HEK293 (cell line): ENCODE data around the gene PCMT1.
A peak's percentile ranks its signal among the peaks of the same experiment; 100 is the strongest.

ENCODE experiments used
- CTCF ChIA-PET: fragments of 350-600 bp; formaldehyde crosslinking; extraction: SDS; loops from one replicate; lab custom pipeline; 2021; ENCODE audit warnings: antibody characterized with exemption; lab: Yijun Ruan, JAX
- POLR2A ChIA-PET: fragments of 300-600 bp; formaldehyde crosslinking; extraction: SDS; loops from one replicate; lab custom pipeline; 2020; ENCODE audit warnings: antibody characterized with exemption, inconsistent platforms; lab: Yijun Ruan, JAX
- H3K27ac ChIP-seq: fragments of 200-500 bp; sonication (Bioruptor generic); 2 replicates; pipeline ENCODE4 v1.5.1; 2014; ENCODE audit warnings: low read depth, low read length, control low read depth, inconsistent platforms; ENCODE audit errors: extremely low read depth
- H3K36me3 ChIP-seq, 2 experiments: fragments of 200-500 bp in 1 of 2; sonication (Bioruptor generic) in 1 of 2; 1 replicate in 1 of 2; 2 replicates in 1 of 2; pipeline ENCODE4 v1.5.1; 2014 to 2017; ENCODE audit warnings: inconsistent platforms in 2 of 2, low read length in 2 of 2; ENCODE audit not compliant: control insufficient read depth in 2 of 2, insufficient read depth in 1 of 2
- H3K4me1 ChIP-seq: fragments of 200-500 bp; sonication (Bioruptor generic); 2 replicates; pipeline ENCODE4 v1.5.1; 2014; ENCODE audit warnings: mild to moderate bottlenecking, low read length, inconsistent platforms; ENCODE audit not compliant: control insufficient read depth, insufficient read depth
- H3K4me3 ChIP-seq: 2 replicates; pipeline ENCODE4 v1.5.1; 2011; ENCODE audit warnings: low read depth, mild to moderate bottlenecking, control low read depth, low read length, moderate library complexity
- H3K9me3 ChIP-seq: fragments of 200-500 bp; sonication (Bioruptor generic); 2 replicates; pipeline ENCODE4 v1.5.1; 2014; ENCODE audit warnings: low read depth, low read length, inconsistent platforms; ENCODE audit not compliant: control insufficient read depth, insufficient read depth
- GLI2 ChIP-seq: fragments of 450-650 bp; formaldehyde crosslinking; IDR thresholded peaks from 2 replicates; pipeline ENCODE4; 2017; ENCODE audit warnings: missing biosample characterization, missing genetic modification characterization, low read depth, borderline replicate concordance
- KLF10 ChIP-seq: fragments of 450-650 bp; IDR thresholded peaks from 2 replicates; pipeline ENCODE4 v1.5.1; 2018; ENCODE audit warnings: missing biosample characterization, mild to moderate bottlenecking, missing genetic modification characterization
- SCRT2 ChIP-seq: fragments of 450-650 bp; formaldehyde crosslinking; IDR thresholded peaks from 2 replicates; pipeline ENCODE4 v1.5.1; 2016; ENCODE audit warnings: missing biosample characterization, missing genetic modification characterization
- ZBTB17 ChIP-seq: fragments of 450-650 bp; formaldehyde crosslinking; IDR thresholded peaks from 2 replicates; pipeline ENCODE4 v1.5.1; 2016; ENCODE audit warnings: missing biosample characterization, missing genetic modification characterization
- ZBTB20 ChIP-seq: fragments of 450-650 bp; formaldehyde crosslinking; IDR thresholded peaks from 2 replicates; pipeline ENCODE4 v1.5.1; 2016; ENCODE audit warnings: missing biosample characterization, missing genetic modification characterization
- ZNF121 ChIP-seq: fragments of 450-650 bp; formaldehyde crosslinking; IDR thresholded peaks from 2 replicates; pipeline ENCODE4 v1.5.1; 2016; ENCODE audit warnings: missing biosample characterization, missing genetic modification characterization
- ZNF169 ChIP-seq: fragments of 450-650 bp; formaldehyde crosslinking; IDR thresholded peaks from 2 replicates; pipeline ENCODE4 v1.5.1; 2016; ENCODE audit warnings: missing biosample characterization, missing genetic modification characterization
- ZNF2 ChIP-seq: fragments of 450-650 bp; formaldehyde crosslinking; IDR thresholded peaks from 2 replicates; pipeline ENCODE4 v1.5.1; 2016; ENCODE audit warnings: missing biosample characterization, missing genetic modification characterization
- ZNF202 ChIP-seq: fragments of 450-650 bp; formaldehyde crosslinking; IDR thresholded peaks from 2 replicates; pipeline ENCODE4 v1.5.1; 2016; ENCODE audit warnings: missing biosample characterization, missing genetic modification characterization, borderline replicate concordance
- ZNF211 ChIP-seq: fragments of 450-650 bp; formaldehyde crosslinking; IDR thresholded peaks from 2 replicates; pipeline ENCODE4 v1.5.1; 2016; ENCODE audit warnings: low read depth, missing biosample characterization, missing genetic modification characterization
- ZNF311 ChIP-seq: fragments of 450-650 bp; formaldehyde crosslinking; IDR thresholded peaks from 2 replicates; pipeline ENCODE4 v1.5.1; 2017; ENCODE audit warnings: missing biosample characterization, missing genetic modification characterization, borderline replicate concordance
- ZNF350 ChIP-seq: fragments of 450-650 bp; formaldehyde crosslinking; IDR thresholded peaks from 2 replicates; pipeline ENCODE4 v1.5.0; 2017; ENCODE audit warnings: missing biosample characterization, mild to moderate bottlenecking, missing genetic modification characterization
- ZNF560 ChIP-seq: fragments of 450-650 bp; formaldehyde crosslinking; IDR thresholded peaks from 2 replicates; pipeline ENCODE4 v1.5.1; 2017; ENCODE audit warnings: missing biosample characterization, missing genetic modification characterization, borderline replicate concordance
- ZNF626 ChIP-seq: fragments of 450-650 bp; sonication (Bioruptor Pico); formaldehyde crosslinking; IDR thresholded peaks from 2 replicates; pipeline ENCODE4 v1.5.1; 2018; ENCODE audit warnings: missing biosample characterization, missing genetic modification characterization, inconsistent platforms
- ZNF658 ChIP-seq: fragments of 450-650 bp; formaldehyde crosslinking; IDR thresholded peaks from 2 replicates; pipeline ENCODE4; 2016; ENCODE audit warnings: missing biosample characterization, missing genetic modification characterization
- ZNF664 ChIP-seq: fragments of 450-650 bp; formaldehyde crosslinking; IDR thresholded peaks from 2 replicates; pipeline ENCODE4 v1.5.1; 2016; ENCODE audit warnings: missing biosample characterization, missing genetic modification characterization
- ZNF785 ChIP-seq: fragments of 450-650 bp; formaldehyde crosslinking; IDR thresholded peaks from 2 replicates; pipeline ENCODE4 v1.5.1; 2016; ENCODE audit warnings: missing biosample characterization, missing genetic modification characterization
- TF ChIP-seq, protein P1 (sequence below): fragments of 450-650 bp; formaldehyde crosslinking; IDR thresholded peaks from 2 replicates; pipeline ENCODE4 v1.5.1; 2016; ENCODE audit warnings: missing biosample characterization, missing genetic modification characterization
- TF ChIP-seq, protein P2 (sequence below): fragments of 450-650 bp; formaldehyde crosslinking; conservative IDR thresholded peaks from 2 replicates; pipeline ENCODE4 v1.5.1; 2016; ENCODE audit warnings: low read depth, missing biosample characterization, missing genetic modification characterization

Gene PCMT1

DNA sequence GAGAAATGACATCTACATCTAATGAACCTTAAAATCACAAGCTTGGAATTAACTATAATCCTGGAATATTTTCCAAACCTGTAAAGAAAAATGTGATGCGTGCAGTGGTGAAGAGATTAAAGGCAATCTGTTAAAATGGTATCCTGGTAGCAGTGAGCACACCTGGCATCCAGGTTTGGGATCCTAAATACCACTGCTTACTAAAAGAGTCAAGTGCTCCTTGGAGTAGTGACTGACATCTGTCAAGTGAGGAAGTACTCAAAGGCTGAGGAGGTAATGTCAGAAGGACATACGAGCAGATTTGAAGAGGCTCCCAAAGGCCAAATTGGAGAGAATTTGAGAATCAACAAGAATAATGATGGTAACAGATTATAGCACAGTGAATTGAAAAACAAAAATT is 32.8 kb downstream of the PCMT1 start (continued):
- TF ChIP-seq ZNF350, result no peak
- no peak for TF ChIP-seq ZNF785 (tag by site-specific recombination)
- no peak for TF ChIP-seq GLI2 (tag by site-specific recombination)

DNA sequence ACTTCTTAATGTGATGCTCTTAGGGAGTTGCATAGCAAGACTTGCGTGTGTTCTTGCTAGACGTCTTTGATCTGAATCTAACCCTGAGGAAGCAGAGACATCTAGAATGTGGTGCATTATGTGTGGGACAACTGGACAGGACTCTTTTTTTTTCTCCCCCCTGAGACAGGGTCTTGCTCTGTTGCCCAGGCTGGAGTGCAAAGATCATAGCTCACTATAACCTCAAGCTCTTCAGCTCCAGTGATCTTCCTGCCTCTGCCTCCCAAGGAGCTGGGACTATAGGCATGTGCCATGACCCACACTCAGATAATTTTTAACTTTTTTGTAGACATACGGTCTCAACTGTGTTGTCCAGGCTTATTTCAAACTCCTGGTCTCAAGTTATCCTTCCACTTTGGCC is 34.0 kb downstream of the PCMT1 start:
- Histone ChIP-seq H3K9me3 (no peaks in the 10 kb centered on the region), H3K27ac (no peak overlapping the region), H3K36me3 (peaks cover 22 to 50% of the 10 kb centered on the region in 2 experiments), H3K4me3 (no peak overlapping the region), H3K4me1 (no peaks in the 10 kb centered on the region)
- CTCF ChIA-PET, result no interaction called here
- no peak for TF ChIP-seq ZNF169 (tag by site-specific recombination)
- 0 out of 2 replicates have a peak, but pooled peaks have one; percentile 30 for TF ChIP-seq ZNF121 (tag by site-specific recombination)
- POLR2A ChIA-PET, result no interaction called here

DNA sequence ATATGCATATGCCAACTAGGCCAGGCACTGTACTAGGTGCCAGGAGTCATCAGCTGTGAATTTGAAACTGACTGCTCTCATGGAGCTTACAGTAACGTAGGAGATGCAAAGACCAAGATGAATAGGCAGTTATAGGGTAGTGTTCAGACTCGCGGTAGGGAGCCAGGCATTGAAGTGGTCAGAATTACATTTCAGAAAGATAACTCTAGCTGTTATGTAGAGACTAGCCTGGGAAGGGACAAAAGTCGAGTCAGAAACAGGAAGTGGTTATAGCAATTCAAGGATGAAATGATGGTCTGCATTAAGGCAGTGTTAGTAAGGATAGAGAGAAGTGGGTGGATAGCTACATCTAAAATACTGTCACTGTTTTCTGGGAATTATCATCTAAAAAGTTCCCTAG is 56.6 kb downstream of the PCMT1 start:
- ChIA-PET POLR2A (interaction anchor here (0.6 kb wide), 1 partner anchor 22 kb away, joined by 3 read pairs; no protein-coding TSS in a partner anchor), CTCF (interaction anchor here (0.6 to 0.7 kb wide), 4 partner anchors 11 to 589 kb away, joined by 3 to 5 read pairs (median 4); no protein-coding TSS in a partner anchor)

DNA sequence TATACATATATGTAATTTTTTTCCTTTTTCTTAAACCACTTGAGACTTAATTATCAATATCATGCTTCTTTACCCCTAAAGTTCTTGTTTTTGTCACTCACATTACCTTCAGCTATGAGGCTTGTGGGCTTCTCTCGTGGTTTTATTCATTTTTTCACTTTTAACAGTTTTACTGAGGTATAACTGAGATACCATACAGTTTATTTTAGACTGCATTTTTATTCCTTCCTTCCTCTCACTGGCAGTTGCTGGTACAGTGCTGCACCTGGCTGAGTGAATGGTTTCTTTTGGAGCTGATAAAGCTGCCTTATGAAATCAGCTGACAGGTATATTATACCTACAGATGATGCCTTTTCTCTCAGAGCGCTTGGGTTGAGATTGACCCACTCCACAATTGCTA is 60.3 kb downstream of the PCMT1 start:
- ChIA-PET CTCF (interaction anchor here (1.3 kb wide), 1 partner anchor 31 kb away, joined by 3 read pairs; no protein-coding TSS in a partner anchor), POLR2A (no interaction called here)
- no peaks in the 10 kb centered on the region for H3K4me1 ChIP-seq
- no peak overlapping the region for H3K4me3 ChIP-seq
- TF ChIP-seq ZNF560 (tag by site-specific recombination), result no peak
- TF ChIP-seq ZNF664 (tag by site-specific recombination), result peak; percentile 44; the same call in 1 of the 2 replicates
- TF ChIP-seq, protein P1, sequence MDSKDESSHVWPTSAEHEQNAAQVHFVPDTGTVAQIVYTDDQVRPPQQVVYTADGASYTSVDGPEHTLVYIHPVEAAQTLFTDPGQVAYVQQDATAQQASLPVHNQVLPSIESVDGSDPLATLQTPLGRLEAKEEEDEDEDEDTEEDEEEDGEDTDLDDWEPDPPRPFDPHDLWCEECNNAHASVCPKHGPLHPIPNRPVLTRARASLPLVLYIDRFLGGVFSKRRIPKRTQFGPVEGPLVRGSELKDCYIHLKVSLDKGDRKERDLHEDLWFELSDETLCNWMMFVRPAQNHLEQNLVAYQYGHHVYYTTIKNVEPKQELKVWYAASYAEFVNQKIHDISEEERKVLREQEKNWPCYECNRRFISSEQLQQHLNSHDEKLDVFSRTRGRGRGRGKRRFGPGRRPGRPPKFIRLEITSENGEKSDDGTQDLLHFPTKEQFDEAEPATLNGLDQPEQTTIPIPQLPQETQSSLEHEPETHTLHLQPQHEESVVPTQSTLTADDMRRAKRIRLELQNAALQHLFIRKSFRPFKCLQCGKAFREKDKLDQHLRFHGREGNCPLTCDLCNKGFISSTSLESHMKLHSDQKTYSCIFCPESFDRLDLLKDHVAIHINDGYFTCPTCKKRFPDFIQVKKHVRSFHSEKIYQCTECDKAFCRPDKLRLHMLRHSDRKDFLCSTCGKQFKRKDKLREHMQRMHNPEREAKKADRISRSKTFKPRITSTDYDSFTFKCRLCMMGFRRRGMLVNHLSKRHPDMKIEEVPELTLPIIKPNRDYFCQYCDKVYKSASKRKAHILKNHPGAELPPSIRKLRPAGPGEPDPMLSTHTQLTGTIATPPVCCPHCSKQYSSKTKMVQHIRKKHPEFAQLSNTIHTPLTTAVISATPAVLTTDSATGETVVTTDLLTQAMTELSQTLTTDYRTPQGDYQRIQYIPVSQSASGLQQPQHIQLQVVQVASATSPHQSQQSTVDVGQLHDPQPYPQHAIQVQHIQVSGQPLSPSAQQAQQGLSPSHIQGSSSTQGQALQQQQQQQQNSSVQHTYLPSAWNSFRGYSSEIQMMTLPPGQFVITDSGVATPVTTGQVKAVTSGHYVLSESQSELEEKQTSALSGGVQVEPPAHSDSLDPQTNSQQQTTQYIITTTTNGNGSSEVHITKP, result no peak
- TF ChIP-seq ZNF311 (tag by site-specific recombination), result no peak
- peaks cover 10 to 57% of the 10 kb centered on the region in 2 experiments for H3K36me3 ChIP-seq
- H3K27ac ChIP-seq, result no peak overlapping the region
- no peaks in the 10 kb centered on the region for H3K9me3 ChIP-seq

More for the DNA sequence above, 56.6 kb downstream of the PCMT1 start:
- no peak overlapping the region for H3K4me3 ChIP-seq
- TF ChIP-seq ZNF658 (tag by site-specific recombination) (no peak), ZBTB17 (tag by site-specific recombination) (peak; percentile 30; the same call in 1 of the 2 replicates), ZNF2 (tag by site-specific recombination) (no peak)
- no peaks in the 10 kb centered on the region for H3K9me3 ChIP-seq
- H3K27ac ChIP-seq, result no peak overlapping the region
- H3K36me3 ChIP-seq, result peaks cover 29 to 69% of the 10 kb centered on the region in 2 experiments
- H3K4me1 ChIP-seq, result peaks cover 3% of the 10 kb centered on the region; the same call in 1 of the 2 replicates

DNA sequence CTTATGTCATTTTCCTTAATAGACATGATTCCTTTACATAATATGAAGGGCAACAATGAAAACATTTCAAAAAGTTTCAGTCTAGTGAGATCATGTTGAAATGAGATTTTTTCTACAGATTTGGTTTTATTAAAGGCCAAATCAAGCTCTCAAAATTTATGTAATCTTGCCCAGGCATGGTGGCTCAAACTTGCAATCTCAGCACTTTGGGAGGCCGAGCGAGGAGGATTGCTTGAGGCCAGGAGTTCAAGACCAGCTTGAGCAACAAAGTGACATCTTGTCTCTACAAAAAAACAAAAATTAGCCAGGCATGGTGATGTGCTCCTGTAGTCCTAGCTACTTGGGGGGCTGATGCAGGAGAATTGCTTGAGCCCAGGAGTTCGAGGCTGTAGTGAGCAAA is 63.8 kb downstream of the PCMT1 start:
- Histone ChIP-seq H3K36me3 (peaks cover 7 to 36% of the 10 kb centered on the region in 2 experiments), H3K9me3 (no peaks in the 10 kb centered on the region), H3K27ac (no peak overlapping the region), H3K4me3 (no peak overlapping the region), H3K4me1 (no peaks in the 10 kb centered on the region)
- POLR2A ChIA-PET, result no interaction called here
- CTCF ChIA-PET, result no interaction called here
- TF ChIP-seq ZBTB20 (no peak), ZNF211 (no peak), KLF10 (no peak), ZNF202 (tag by site-specific recombination) (no peak), SCRT2 (tag by site-specific recombination) (no peak), ZNF626 (no peak)
- TF ChIP-seq, protein P2, sequence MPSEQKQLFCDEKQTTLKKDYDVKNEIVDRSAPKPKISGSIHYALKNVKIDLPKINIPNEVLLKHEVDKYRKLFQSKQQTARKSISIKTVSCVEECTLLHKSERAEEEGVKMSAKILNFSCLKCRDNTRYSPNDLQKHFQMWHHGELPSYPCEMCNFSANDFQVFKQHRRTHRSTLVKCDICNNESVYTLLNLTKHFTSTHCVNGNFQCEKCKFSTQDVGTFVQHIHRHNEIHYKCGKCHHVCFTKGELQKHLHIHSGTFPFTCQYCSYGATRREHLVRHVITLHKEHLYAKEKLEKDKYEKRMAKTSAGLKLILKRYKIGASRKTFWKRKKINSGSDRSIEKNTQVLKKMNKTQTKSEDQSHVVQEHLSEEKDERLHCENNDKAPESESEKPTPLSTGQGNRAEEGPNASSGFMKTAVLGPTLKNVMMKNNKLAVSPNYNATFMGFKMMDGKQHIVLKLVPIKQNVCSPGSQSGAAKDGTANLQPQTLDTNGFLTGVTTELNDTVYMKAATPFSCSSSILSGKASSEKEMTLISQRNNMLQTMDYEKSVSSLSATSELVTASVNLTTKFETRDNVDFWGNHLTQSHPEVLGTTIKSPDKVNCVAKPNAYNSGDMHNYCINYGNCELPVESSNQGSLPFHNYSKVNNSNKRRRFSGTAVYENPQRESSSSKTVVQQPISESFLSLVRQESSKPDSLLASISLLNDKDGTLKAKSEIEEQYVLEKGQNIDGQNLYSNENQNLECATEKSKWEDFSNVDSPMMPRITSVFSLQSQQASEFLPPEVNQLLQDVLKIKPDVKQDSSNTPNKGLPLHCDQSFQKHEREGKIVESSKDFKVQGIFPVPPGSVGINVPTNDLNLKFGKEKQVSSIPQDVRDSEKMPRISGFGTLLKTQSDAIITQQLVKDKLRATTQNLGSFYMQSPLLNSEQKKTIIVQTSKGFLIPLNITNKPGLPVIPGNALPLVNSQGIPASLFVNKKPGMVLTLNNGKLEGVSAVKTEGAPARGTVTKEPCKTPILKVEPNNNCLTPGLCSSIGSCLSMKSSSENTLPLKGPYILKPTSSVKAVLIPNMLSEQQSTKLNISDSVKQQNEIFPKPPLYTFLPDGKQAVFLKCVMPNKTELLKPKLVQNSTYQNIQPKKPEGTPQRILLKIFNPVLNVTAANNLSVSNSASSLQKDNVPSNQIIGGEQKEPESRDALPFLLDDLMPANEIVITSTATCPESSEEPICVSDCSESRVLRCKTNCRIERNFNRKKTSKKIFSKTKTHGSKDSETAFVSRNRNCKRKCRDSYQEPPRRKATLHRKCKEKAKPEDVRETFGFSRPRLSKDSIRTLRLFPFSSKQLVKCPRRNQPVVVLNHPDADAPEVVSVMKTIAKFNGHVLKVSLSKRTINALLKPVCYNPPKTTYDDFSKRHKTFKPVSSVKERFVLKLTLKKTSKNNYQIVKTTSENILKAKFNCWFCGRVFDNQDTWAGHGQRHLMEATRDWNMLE (tag by site-specific recombination), result no peak
